Keratinocyte (primary cell): ENCODE data around the gene AHCY. TPM values are rescaled to one million over a fixed set of nuclear protein-coding genes. Genes with fewer than 3 reads are reported as not detected.

Source experiments
- DNase-seq: peaks from one replicate; pipeline ENCODE4 v3.0.0-alpha.2; 2011; ENCODE audit warnings: low read depth, missing footprints, low spot score
- FAIRE-seq: peaks from 2 replicates; lab custom pipeline; 2011; peaks lifted over from hg19 to GRCh38; lab: Jason Lieb, UNC
- H2AFZ ChIP-seq: 2 replicates; pipeline ENCODE4 v1.6.0; 2012; ENCODE audit warnings: low read length, control low read depth, inconsistent platforms; ENCODE audit not compliant: control insufficient read depth
- H3K27ac ChIP-seq: 2 replicates; pipeline ENCODE4 v1.5.1; 2011; ENCODE audit warnings: low read length; ENCODE audit not compliant: control insufficient read depth, insufficient read depth
- H3K27me3 ChIP-seq: 3 replicates; pipeline ENCODE4 v1.6.0; 2011; ENCODE audit warnings: low read length; ENCODE audit not compliant: control insufficient read depth, insufficient read depth; ENCODE audit errors: extremely low read depth
- H3K36me3 ChIP-seq, 2 experiments: 2 replicates in 1 of 2; 3 replicates in 1 of 2; pipeline ENCODE4 v1.5.1; 2011; ENCODE audit warnings: low read length in 2 of 2, mild to moderate bottlenecking in 1 of 2; ENCODE audit not compliant: control insufficient read depth in 2 of 2, insufficient read depth in 2 of 2; ENCODE audit errors: extremely low read depth in 1 of 2
- H3K4me1 ChIP-seq: 3 replicates; pipeline ENCODE4 v1.5.1; 2011; ENCODE audit warnings: low read length; ENCODE audit not compliant: control insufficient read depth, insufficient read depth; ENCODE audit errors: extremely low read depth
- H3K4me2 ChIP-seq: 3 replicates; pipeline ENCODE4 v1.6.0; 2011; ENCODE audit warnings: low read depth, low read length; ENCODE audit not compliant: control insufficient read depth, insufficient read depth; ENCODE audit errors: extremely low read depth
- H3K4me3 ChIP-seq, 3 experiments: fragments of 200-600 bp in 1 of 3; sonication (generic) in 1 of 3; 2 replicates in 2 of 3; 3 replicates in 1 of 3; pipeline ENCODE4 v1.5.1; 2011 to 2016; ENCODE audit warnings: low read length in 3 of 3, mild to moderate bottlenecking in 3 of 3, control low read depth in 2 of 3, inconsistent platforms in 1 of 3, low read depth in 1 of 3, mixed read lengths in 1 of 3, mixed run types in 1 of 3, moderate library complexity in 1 of 3; ENCODE audit not compliant: control insufficient read depth in 2 of 3, insufficient read depth in 2 of 3; ENCODE audit errors: extremely low read depth in 1 of 3
- H3K79me2 ChIP-seq: 2 replicates; pipeline ENCODE4 v1.6.0; 2012; ENCODE audit warnings: low read length; ENCODE audit not compliant: control insufficient read depth, insufficient read depth
- H3K9ac ChIP-seq: 3 replicates; pipeline ENCODE4 v1.6.0; 2011; ENCODE audit warnings: low read length; ENCODE audit not compliant: control insufficient read depth, insufficient read depth; ENCODE audit errors: extremely low read depth
- H3K9me1 ChIP-seq: 3 replicates; pipeline ENCODE4 v1.6.0; 2011; ENCODE audit warnings: low read length; ENCODE audit not compliant: control insufficient read depth, insufficient read depth; ENCODE audit errors: extremely low read depth
- H3K9me3 ChIP-seq: 2 replicates; pipeline ENCODE4 v1.5.1; 2012; ENCODE audit warnings: low read depth, low read length; ENCODE audit not compliant: control insufficient read depth
- H4K20me1 ChIP-seq: 3 replicates; pipeline ENCODE4 v1.6.0; 2011; ENCODE audit warnings: low read length; ENCODE audit not compliant: control insufficient read depth, insufficient read depth; ENCODE audit errors: extremely low read depth
- CTCF ChIP-seq, 3 experiments: IDR thresholded peaks in 1 of 3; conservative IDR thresholded peaks in 1 of 3; optimal IDR thresholded peaks in 1 of 3; 2 replicates in 2 of 3; 3 replicates in 1 of 3; pipeline versions ENCODE3 to v1.5.1; 2011; ENCODE audit warnings: low read length in 3 of 3, mild to moderate bottlenecking in 3 of 3, moderate library complexity in 2 of 3, control low read depth in 1 of 3, inconsistent platforms in 1 of 3; ENCODE audit not compliant: insufficient read depth in 2 of 3; ENCODE audit errors: extremely low read depth in 1 of 3
- EZH2 ChIP-seq: IDR thresholded peaks from one replicate; pipeline ENCODE4 v1.6.1; 2012; ENCODE audit warnings: inconsistent platforms, mild to moderate bottlenecking, low read length, moderate library complexity
- dilution Hi-C: fragments of 300-500 bp; cut with MboI; formaldehyde crosslinking; loops from one replicate; pipeline ENCODE4 v1.7.0; 2020; ENCODE audit warnings: low sequenced_read_pairs; ENCODE audit not compliant: extremely low pct_ligation_motif_present
- polyA plus RNA-seq, 5 experiments: library from polyadenylated mRNA; depleted of rRNA in 3 of 5; stranded (reverse) in 3 of 5; stranded (forward) in 1 of 5; unstranded in 1 of 5; fragments of >200 nt; gene quantifications; 1 replicate in 1 of 5; 2 replicates in 3 of 5; 3 replicates in 1 of 5; pipeline versions ENCODE4 v1.2.1 to v1.2.3, GENCODE V29; 2011 to 2012; ENCODE audit warnings: missing spikeins in 2 of 5, low read depth in 1 of 5, low replicate concordance in 1 of 5

Gene AHCY
- polyA plus RNA-seq, 1 donor (not counting 4 experiments of a cell fraction or from before 2014, with no cell fraction given) = 320 TPM

DNA sequence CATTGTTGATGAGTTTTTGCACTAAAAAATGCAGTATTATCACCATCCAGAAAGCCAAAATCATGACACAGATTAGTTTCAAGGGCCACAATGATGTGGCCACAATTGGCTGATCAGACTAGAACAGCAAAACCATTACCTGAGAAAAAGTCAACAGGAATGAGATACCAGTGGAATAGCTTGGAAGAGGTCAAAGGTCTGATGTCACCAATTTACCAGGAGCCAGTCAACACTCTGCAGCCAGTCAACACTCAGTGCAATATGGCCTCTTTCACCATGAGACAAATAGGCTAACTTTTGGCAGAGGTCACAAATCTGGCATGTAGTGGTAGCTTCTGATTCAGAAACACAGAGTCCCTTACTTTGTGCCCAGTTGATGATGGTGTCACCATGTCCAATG lies 69.5 kb downstream of the AHCY start:
- dilution Hi-C loops = no loop called here
- Histone ChIP-seq H3K27ac (no peak overlapping the region), H3K4me2 (no peak overlapping the region), H3K4me1 (no peaks in the 10 kb centered on the region), H3K4me3 (no peak overlapping the region), H3K9ac (no peak overlapping the region), H3K79me2 (no peaks in the 10 kb centered on the region), H3K9me3 (no peaks in the 10 kb centered on the region), H3K27me3 (peaks cover 4% of the 10 kb centered on the region), H2AFZ (no peak overlapping the region), H3K9me1 (no peaks in the 10 kb centered on the region), H4K20me1 (no peaks in the 10 kb centered on the region), H3K36me3 (no peaks in the 10 kb centered on the region)
- DNase-seq (no peak), FAIRE-seq (no peak)
- TF ChIP-seq EZH2 (no peak), CTCF (optimal IDR thresholded peaks at IDR 0.05 in 1 of 3, IDR thresholded peaks at IDR 0.05 in 1 of 3, conservative IDR thresholded peaks at IDR 0.05 in 1 of 3; ENCODE audit: extremely low read depth in 1 of 3, insufficient read depth in 2 of 3, low read length in 3 of 3) (no peak)

DNA sequence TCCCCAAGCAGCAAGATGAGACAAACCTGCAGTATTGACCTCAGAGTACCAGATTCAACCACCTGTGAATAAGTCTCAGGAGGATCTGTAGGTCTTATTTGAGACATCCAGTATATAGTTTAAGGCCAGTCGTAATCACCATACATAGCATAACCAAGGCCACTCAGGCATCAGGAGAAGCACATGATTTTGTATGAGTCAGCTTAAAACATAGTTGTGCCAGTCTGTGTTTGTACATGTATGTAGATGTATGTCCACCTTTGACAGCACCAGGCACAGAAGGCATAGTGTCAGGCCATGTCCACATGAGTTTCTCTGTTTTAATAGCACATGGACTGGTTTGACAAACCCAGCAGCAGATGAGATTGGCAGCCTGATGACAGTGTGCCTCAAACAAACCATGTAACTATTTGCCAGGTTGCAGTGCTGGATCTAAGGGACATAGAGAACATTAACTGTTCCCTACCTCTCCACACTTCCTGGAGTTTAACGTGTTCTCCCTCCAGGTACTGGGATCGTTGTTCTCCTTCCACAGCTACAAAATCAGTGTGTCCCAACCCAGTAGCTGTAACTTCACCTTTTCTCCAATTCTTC lies 70.6 kb downstream of the AHCY start:
- Histone ChIP-seq H3K9me1 (no peaks in the 10 kb centered on the region), H3K9ac (no peak overlapping the region), H3K9me3 (no peaks in the 10 kb centered on the region), H3K79me2 (no peaks in the 10 kb centered on the region), H2AFZ (no peak overlapping the region), H3K36me3 (no peaks in the 10 kb centered on the region), H3K4me3 (no peak overlapping the region), H3K4me1 (no peaks in the 10 kb centered on the region), H3K27me3 (peaks cover 4% of the 10 kb centered on the region), H3K4me2 (no peak overlapping the region), H4K20me1 (no peaks in the 10 kb centered on the region), H3K27ac (no peak overlapping the region)
- no peak for DNase-seq
- no peak for TF ChIP-seq CTCF (optimal IDR thresholded peaks at IDR 0.05 in 1 of 3, IDR thresholded peaks at IDR 0.05 in 1 of 3, conservative IDR thresholded peaks at IDR 0.05 in 1 of 3; ENCODE audit: extremely low read depth in 1 of 3, insufficient read depth in 2 of 3, low read length in 3 of 3)
- TF ChIP-seq EZH2 = no peak
- no peak for FAIRE-seq
- dilution Hi-C loops = no loop called here
